H1 (cell line): ENCODE results near the gene LCA5L. TPM values are rescaled to one million over a fixed set of nuclear protein-coding genes. Genes with fewer than 3 reads are reported as not detected.

Experiments
- POLR2A ChIP-seq, 2 experiments: IDR thresholded peaks; 1 replicate in 1 of 2; 2 replicates in 1 of 2; pipeline ENCODE4 v1.6.1; 2011; ENCODE audit warnings: low read depth in 2 of 2, low read length in 2 of 2, mild to moderate bottlenecking in 2 of 2; ENCODE audit errors: control extremely low read depth in 1 of 2
- polyA plus RNA-seq, 7 experiments: library from polyadenylated mRNA; depleted of rRNA in 3 of 7; stranded (reverse) in 5 of 7; unstranded in 2 of 7; fragments of >200 nt in 5 of 7; fragments of 200-250 nt in 2 of 7; gene quantifications; 1 replicate in 5 of 7; 2 replicates in 1 of 7; 4 replicates in 1 of 7; pipeline versions ENCODE4 v1.2.1 to v1.2.3, GENCODE V29; 2011 to 2013; ENCODE audit warnings: missing spikeins in 2 of 7, mixed read lengths in 2 of 7
- total RNA-seq: library from RNA; stranded (reverse); fragmentation: NEBNext Ultra II Directional; extraction: Animal tissue kit (Norgen Biotek cat#: 25700); gene quantifications from 2 replicates; pipeline ENCODE4 v1.2.1, GENCODE V29; 2021

LCA5L gene
- total and polyA plus RNA-seq, 2 of the 8 experiments (the other 6 are each of a cell fraction or from before 2014, with no cell fraction given) = 0.11 to 0.84 TPM

GRCh38 chr21:39362733-39363132, 82.8 kb downstream of the LCA5L start (continued):
- no peak for TF ChIP-seq POLR2A (IDR thresholded peaks at IDR 0.05; ENCODE audit: control extremely low read depth in 1 of 2, low read depth in 2 of 2, low read length in 2 of 2)
